Ishikawa (cell line): ENCODE measurements around the gene NR5A1.

Experiments used
- CEBPB ChIP-seq: IDR thresholded peaks from 2 replicates; pipeline ENCODE4 v1.6.1; 2012
- CREB1 ChIP-seq: IDR thresholded peaks from 2 replicates; pipeline ENCODE4 v1.6.1; 2012; ENCODE audit warnings: low read depth
- EGR1 ChIP-seq: IDR thresholded peaks from 2 replicates; pipeline ENCODE4 v1.6.1; 2012
- EP300 ChIP-seq: IDR thresholded peaks from 2 replicates; pipeline ENCODE4 v1.6.1; 2012; ENCODE audit warnings: borderline replicate concordance
- FOXM1 ChIP-seq: IDR thresholded peaks from 2 replicates; pipeline ENCODE4 v1.6.1; 2012; ENCODE audit warnings: low read depth, borderline replicate concordance
- NFIC ChIP-seq: IDR thresholded peaks from 2 replicates; pipeline ENCODE4 v1.6.1; 2012
- RAD21 ChIP-seq: IDR thresholded peaks from 2 replicates; pipeline ENCODE4 v1.6.1; 2012; ENCODE audit warnings: low read depth
- REST ChIP-seq: IDR thresholded peaks from 2 replicates; pipeline ENCODE4 v1.6.1; 2012; ENCODE audit warnings: low read depth, mild to moderate bottlenecking
- TAF1 ChIP-seq: IDR thresholded peaks from 2 replicates; pipeline ENCODE4 v1.6.1; 2012; ENCODE audit warnings: low read depth, mild to moderate bottlenecking
- TCF12 ChIP-seq: IDR thresholded peaks from 2 replicates; pipeline ENCODE4 v1.6.1; 2012; ENCODE audit warnings: low read depth
- TEAD4 ChIP-seq: IDR thresholded peaks from 2 replicates; pipeline ENCODE4 v1.6.1; 2012
- USF1 ChIP-seq: IDR thresholded peaks from 2 replicates; pipeline ENCODE4 v1.6.1; 2012
- YY1 ChIP-seq: IDR thresholded peaks from 2 replicates; pipeline ENCODE4 v1.6.1; 2012; ENCODE audit warnings: low read depth
- ZBTB7A ChIP-seq: IDR thresholded peaks from 2 replicates; pipeline ENCODE4 v1.6.1; 2012; ENCODE audit warnings: low read depth
- TF ChIP-seq, protein P1 (sequence below): IDR thresholded peaks from 2 replicates; pipeline ENCODE4 v1.6.1; 2012

Gene NR5A1

GRCh38 chr9:124440786-124441185, 66.4 kb downstream of the NR5A1 start:
- TF ChIP-seq RAD21 (no peak), NFIC (no peak), REST (no peak), FOXM1 (no peak), USF1 (no peak), CEBPB (no peak), ZBTB7A (no peak), TCF12 (no peak), TAF1 (no peak), EGR1 (no peak), YY1 (no peak), CREB1 (no peak), EP300 (no peak), TEAD4 (no peak)
- TF ChIP-seq, protein P1, sequence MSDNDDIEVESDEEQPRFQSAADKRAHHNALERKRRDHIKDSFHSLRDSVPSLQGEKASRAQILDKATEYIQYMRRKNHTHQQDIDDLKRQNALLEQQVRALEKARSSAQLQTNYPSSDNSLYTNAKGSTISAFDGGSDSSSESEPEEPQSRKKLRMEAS: no peak

DNA sequence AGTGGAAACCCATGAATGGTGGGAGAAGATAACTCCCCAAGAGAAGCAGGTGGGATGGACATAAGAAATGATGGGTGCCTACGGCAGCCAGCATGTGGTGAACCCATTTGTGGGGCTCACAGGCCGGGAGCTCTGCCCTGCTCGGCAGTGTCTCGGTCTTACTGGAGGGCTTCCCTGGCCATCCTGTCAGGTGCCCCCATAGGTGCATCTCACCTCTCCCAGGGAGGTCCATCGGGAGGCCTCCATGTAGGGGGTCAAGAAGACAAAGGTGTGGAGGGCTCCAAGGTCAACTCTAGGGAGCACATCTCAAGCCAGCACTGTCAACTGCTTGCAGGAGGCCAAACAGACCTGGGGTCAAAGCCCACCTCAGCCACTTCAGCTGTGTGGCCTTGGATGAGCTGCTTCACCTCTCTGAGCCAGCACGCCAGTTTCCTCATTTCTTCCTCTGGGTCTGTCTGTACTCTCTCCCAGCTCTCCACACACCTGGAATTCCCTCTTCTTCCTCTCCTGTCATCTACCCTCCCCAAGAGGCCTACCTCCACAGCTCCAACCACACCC, 67.4 kb downstream of the NR5A1 start:
- TF ChIP-seq, protein P1: no peak
- TF ChIP-seq CEBPB (no peak), YY1 (no peak), TAF1 (no peak), EP300 (no peak), TEAD4 (no peak)

DNA sequence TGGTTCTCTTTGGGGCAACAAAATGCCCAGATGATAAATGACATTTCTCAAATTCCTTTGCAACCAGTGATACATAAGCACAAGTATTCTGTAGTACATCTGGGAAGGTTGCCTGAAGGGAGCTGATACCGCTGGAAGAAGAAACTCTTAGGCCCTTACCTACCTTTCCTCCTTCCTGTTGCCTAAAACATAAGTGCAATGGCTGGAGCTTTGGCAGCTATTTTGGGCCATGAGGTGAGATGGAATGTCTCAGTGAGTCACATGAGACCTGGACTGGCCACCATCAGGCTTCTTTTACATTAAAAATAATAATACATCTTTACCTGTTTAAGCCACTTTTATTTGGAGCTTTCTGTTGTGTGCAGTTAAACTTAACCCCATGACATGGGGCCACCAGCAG, 68.1 kb downstream of the NR5A1 start:
- TF ChIP-seq TCF12 (no peak), CREB1 (no peak), FOXM1 (no peak), USF1 (no peak), TEAD4 (no peak), EGR1 (no peak), EP300 (no peak), RAD21 (no peak), TAF1 (no peak), CEBPB (no peak), NFIC (no peak), ZBTB7A (no peak)
- TF ChIP-seq, protein P1: no peak

DNA sequence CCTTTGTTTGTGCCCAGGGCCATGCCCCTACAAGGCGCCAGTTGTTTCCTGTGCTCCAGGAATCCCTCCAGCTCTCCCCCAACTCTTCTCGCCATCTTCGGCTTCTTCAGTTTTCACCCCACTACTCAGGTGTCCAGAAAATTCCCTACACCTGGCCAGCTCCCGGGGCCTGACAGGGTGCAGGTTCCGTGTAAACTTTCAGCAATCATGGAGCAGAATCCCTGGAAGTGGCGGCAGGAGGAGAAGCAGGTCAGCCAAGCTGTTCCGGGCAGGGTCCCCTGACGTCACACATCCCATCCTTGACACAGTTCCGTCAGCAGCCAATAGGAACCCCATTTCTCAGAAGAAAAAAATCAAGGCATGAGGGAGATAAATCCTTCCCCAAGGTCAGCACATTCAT, 69.1 kb downstream of the NR5A1 start:
- TF ChIP-seq NFIC (no peak), TAF1 (no peak), EP300 (no peak)

- no peak for TF ChIP-seq TAF1
- TF ChIP-seq TCF12: no peak
- no peak for TF ChIP-seq YY1
- TF ChIP-seq ZBTB7A: no peak
- TF ChIP-seq CREB1: no peak
- no peak for TF ChIP-seq NFIC
Observed at GRCh38 chr9:124437086-124437485, 70.1 kb downstream of the NR5A1 start.

DNA sequence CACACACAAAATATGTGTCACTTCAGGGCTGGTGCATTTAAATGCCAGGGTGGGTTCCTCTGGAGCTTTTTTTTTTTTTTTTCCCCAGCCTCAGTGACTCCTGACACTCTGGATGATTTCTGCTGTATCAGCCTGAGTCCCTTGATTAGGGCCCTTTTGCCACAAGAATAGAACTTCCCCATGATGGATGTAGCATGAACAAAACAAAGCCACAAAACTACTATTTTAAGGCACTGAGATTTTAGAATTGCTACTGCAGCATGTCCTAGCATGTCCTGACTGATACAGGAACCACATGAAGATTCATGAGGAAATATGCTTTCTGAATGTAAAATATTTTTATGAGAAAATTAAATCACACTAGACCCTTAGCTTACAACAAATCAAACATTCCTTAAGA, 70.9 kb downstream of the NR5A1 start:
- TF ChIP-seq CREB1 (no peak), FOXM1 (no peak), EP300 (no peak), EGR1 (no peak), REST (no peak), TAF1 (no peak)
